ENCODE results near the gene PRDX5. TPM values are rescaled to one million over a fixed set of nuclear protein-coding genes. Genes with fewer than 3 reads are reported as not detected.

Gene PRDX5
- total RNA-seq, 2 donors from 2014 or later, result 235 to 289 TPM

DNA sequence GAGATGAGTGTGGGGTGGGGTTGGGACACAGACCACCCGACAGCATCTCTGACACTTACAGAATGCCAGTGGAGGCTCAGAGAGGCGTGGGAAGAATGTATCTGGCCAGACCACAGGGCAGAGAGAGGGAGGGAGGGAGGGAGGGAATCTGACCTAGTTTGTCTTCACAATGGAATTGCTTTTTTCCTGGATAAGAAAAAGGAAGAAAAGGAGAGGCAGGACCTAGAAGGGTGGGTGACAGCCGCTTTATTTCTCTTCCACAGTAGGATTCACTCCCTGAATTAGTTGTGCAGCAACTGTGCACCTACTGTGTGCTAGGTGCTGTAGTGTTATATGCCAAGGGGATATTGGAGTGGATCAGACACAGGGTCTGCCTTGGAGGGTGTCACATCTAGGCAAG is 23.1 kb upstream of the PRDX5 start:
- Mint-ChIP-seq H3K27ac (no peak overlapping the region), H3K9me3 (no peaks in the 10 kb centered on the region), H3K4me3 (no peak overlapping the region), H3K4me1 (peaks cover 3% of the 10 kb centered on the region), H3K36me3 (ENCODE audit: low read depth) (no peaks in the 10 kb centered on the region), H3K27me3 (ENCODE audit: insufficient read depth) (peaks cover 92% of the 10 kb centered on the region)
- Histone ChIP-seq H3K9me3 (ENCODE audit: control insufficient read depth, low read length) (no peaks in the 10 kb centered on the region), H3K4me3 (ENCODE audit: low read length) (no peak overlapping the region), H3K27ac (ENCODE audit: low read depth, low read length) (no peak overlapping the region), H3K4me1 (ENCODE audit: control insufficient read depth, insufficient read depth, low read length) (no peaks in the 10 kb centered on the region), H3K27me3 (ENCODE audit: control insufficient read depth, insufficient read depth, low read length, poor library complexity, severe bottlenecking) (peaks cover 100% of the 10 kb centered on the region), H3K36me3 (ENCODE audit: control insufficient read depth, insufficient read depth, low read length) (no peaks in the 10 kb centered on the region), H3K9ac (ENCODE audit: extremely low read depth, low read length, poor library complexity, severe bottlenecking) (no peak overlapping the region)
- 57 to 66% methylated on average over 1 to 3 of the region's 3 CpGs for WGBS, 2 experiments (ENCODE audit: insufficient coverage in 1 of 2, insufficient read length in 1 of 2)
- DNase-seq, result no peak
- TF ChIP-seq, protein P1, sequence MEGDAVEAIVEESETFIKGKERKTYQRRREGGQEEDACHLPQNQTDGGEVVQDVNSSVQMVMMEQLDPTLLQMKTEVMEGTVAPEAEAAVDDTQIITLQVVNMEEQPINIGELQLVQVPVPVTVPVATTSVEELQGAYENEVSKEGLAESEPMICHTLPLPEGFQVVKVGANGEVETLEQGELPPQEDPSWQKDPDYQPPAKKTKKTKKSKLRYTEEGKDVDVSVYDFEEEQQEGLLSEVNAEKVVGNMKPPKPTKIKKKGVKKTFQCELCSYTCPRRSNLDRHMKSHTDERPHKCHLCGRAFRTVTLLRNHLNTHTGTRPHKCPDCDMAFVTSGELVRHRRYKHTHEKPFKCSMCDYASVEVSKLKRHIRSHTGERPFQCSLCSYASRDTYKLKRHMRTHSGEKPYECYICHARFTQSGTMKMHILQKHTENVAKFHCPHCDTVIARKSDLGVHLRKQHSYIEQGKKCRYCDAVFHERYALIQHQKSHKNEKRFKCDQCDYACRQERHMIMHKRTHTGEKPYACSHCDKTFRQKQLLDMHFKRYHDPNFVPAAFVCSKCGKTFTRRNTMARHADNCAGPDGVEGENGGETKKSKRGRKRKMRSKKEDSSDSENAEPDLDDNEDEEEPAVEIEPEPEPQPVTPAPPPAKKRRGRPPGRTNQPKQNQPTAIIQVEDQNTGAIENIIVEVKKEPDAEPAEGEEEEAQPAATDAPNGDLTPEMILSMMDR (conservative IDR thresholded peaks at IDR 0.05), result no peak

DNA sequence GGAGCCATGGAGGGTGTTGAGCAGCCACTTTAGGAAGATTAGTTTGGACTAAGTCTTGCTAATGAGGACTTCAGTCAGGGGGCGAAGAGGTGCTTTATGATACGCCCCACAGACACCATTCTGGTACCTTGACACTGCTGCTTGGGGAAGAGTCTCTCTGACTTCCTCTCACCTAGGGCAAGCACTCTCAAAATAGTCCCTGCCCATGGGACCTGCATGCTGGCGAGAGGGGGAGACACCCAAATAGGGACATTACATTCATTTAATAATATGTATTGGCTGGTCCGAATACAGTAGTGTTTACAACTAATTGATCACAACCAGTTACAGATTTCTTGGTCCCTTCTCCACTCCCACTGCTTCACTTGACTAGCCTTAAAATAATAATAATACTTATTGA is 22.2 kb upstream of the PRDX5 start:
- Histone ChIP-seq H3K4me1 (ENCODE audit: control insufficient read depth, insufficient read depth, low read length) (no peaks in the 10 kb centered on the region), H3K27me3 (ENCODE audit: control insufficient read depth, insufficient read depth, low read length, poor library complexity, severe bottlenecking) (peaks cover 100% of the 10 kb centered on the region), H3K27ac (ENCODE audit: low read depth, low read length) (no peak overlapping the region), H3K4me3 (ENCODE audit: low read length) (no peak overlapping the region), H3K9me3 (ENCODE audit: control insufficient read depth, low read length) (no peaks in the 10 kb centered on the region), H3K9ac (ENCODE audit: extremely low read depth, low read length, poor library complexity, severe bottlenecking) (no peak overlapping the region), H3K36me3 (ENCODE audit: control insufficient read depth, insufficient read depth, low read length) (no peaks in the 10 kb centered on the region)
- DNase-seq, result no peak
- no peaks in the 10 kb centered on the region for H3K9me3 Mint-ChIP-seq
- no peak overlapping the region for H3K27ac Mint-ChIP-seq
- WGBS, 2 experiments (ENCODE audit: insufficient coverage in 1 of 2, insufficient read length in 1 of 2), result 90% methylated on average over 2 of the region's 4 CpGs; no CpG with 5 or more reads in 1 of the 2 experiments
- peaks cover 92% of the 10 kb centered on the region for H3K27me3 Mint-ChIP-seq (ENCODE audit: insufficient read depth)
- H3K4me3 Mint-ChIP-seq, result no peak overlapping the region
- H3K4me1 Mint-ChIP-seq, result peaks cover 2% of the 10 kb centered on the region
- H3K36me3 Mint-ChIP-seq (ENCODE audit: low read depth), result no peaks in the 10 kb centered on the region
- TF ChIP-seq, protein P1 (conservative IDR thresholded peaks at IDR 0.05), result no peak

DNA sequence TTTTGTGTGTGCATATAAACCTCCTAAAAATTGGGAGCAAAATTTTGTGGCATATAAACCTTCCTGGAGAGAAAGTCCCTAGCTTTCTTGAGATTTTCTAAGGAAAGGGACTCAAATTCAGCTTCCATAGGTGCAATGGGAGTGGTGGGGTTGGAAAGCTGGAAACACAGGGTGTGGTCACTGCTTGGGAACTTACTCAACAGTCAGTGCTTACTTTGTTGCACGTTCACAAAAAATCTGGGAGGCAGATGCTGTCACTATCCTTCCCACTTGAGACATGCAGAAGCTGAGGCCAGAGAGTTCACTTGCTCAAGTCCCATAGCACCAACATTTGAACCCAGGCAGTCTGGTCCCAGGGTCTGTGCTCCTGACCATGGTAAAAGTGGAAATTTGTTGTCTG is 21.7 kb upstream of the PRDX5 start:
- no peak for DNase-seq
- TF ChIP-seq, protein P1 (conservative IDR thresholded peaks at IDR 0.05), result no peak
- no peaks in the 10 kb centered on the region for H3K4me1 Mint-ChIP-seq

More for the DNA sequence above, 21.7 kb upstream of the PRDX5 start:
- H3K36me3 Mint-ChIP-seq (ENCODE audit: low read depth), result no peaks in the 10 kb centered on the region
- H3K4me1 ChIP-seq (ENCODE audit: control insufficient read depth, insufficient read depth, low read length), result no peaks in the 10 kb centered on the region
- H3K27me3 ChIP-seq (ENCODE audit: control insufficient read depth, insufficient read depth, low read length, poor library complexity, severe bottlenecking), result peaks cover 100% of the 10 kb centered on the region
- no peak overlapping the region for H3K4me3 ChIP-seq (ENCODE audit: low read length)
- H3K27ac ChIP-seq (ENCODE audit: low read depth, low read length), result no peak overlapping the region
- H3K9me3 Mint-ChIP-seq, result no peaks in the 10 kb centered on the region
- no peaks in the 10 kb centered on the region for H3K9me3 ChIP-seq (ENCODE audit: control insufficient read depth, low read length)
- H3K36me3 ChIP-seq (ENCODE audit: control insufficient read depth, insufficient read depth, low read length), result no peaks in the 10 kb centered on the region
- 50 to 67% methylated on average over 1 of the region's 1 CpG for WGBS, 2 experiments (ENCODE audit: insufficient coverage in 1 of 2, insufficient read length in 1 of 2)
- no peak overlapping the region for H3K9ac ChIP-seq (ENCODE audit: extremely low read depth, low read length, poor library complexity, severe bottlenecking)
- H3K27ac Mint-ChIP-seq, result no peak overlapping the region
- no peak overlapping the region for H3K4me3 Mint-ChIP-seq
- H3K27me3 Mint-ChIP-seq (ENCODE audit: insufficient read depth), result peaks cover 92% of the 10 kb centered on the region
